Liver (tissue), 9 donors: ENCODE results near the gene TPST1. TPM values are rescaled to one million over a fixed set of nuclear protein-coding genes. Genes with fewer than 3 reads are reported as not detected.

ENCODE experiments used
- DNase-seq: peaks from one replicate; pipeline ENCODE4 v3.0.0-alpha.2; 2017; ENCODE audit warnings: low spot score
- H3K27ac ChIP-seq, 2 donors: one replicate each; pipeline ENCODE4 v1.7.0; 2013; ENCODE audit warnings: inconsistent platforms in 2 of 2, low read length in 2 of 2, control low read depth in 1 of 2, low read depth in 1 of 2, mild to moderate bottlenecking in 1 of 2
- H3K27me3 ChIP-seq, 4 donors: one replicate each; pipeline versions ENCODE4 v1.6.1 to v1.7.0; 2013; ENCODE audit warnings: low read length in 3 of 4, inconsistent platforms in 1 of 4, mild to moderate bottlenecking in 1 of 4, moderate library complexity in 1 of 4; ENCODE audit not compliant: control insufficient read depth in 4 of 4, insufficient read depth in 4 of 4
- H3K36me3 ChIP-seq, 4 donors: one replicate each; pipeline versions ENCODE4 v1.6.1 to v1.7.0; 2013; ENCODE audit warnings: low read length in 3 of 4, mild to moderate bottlenecking in 3 of 4, low read depth in 1 of 4, moderate library complexity in 1 of 4; ENCODE audit not compliant: control insufficient read depth in 4 of 4, insufficient read depth in 3 of 4
- H3K4me1 ChIP-seq, 4 donors: one replicate each; pipeline versions ENCODE4 v1.6.1 to v1.7.0; 2013; ENCODE audit warnings: low read length in 3 of 4, mild to moderate bottlenecking in 3 of 4, moderate library complexity in 1 of 4; ENCODE audit not compliant: control insufficient read depth in 4 of 4, insufficient read depth in 4 of 4
- H3K4me3 ChIP-seq, 3 donors: one replicate each; pipeline versions ENCODE4 v1.6.1 to v1.7.0; 2013; ENCODE audit warnings: low read length in 3 of 3, control low read depth in 1 of 3, low read depth in 1 of 3, mild to moderate bottlenecking in 1 of 3
- H3K9ac ChIP-seq, 2 donors: one replicate each; pipeline ENCODE4 v1.7.0; 2013; ENCODE audit warnings: low read length in 2 of 2, mild to moderate bottlenecking in 2 of 2, moderate library complexity in 2 of 2, control low read depth in 1 of 2, low read depth in 1 of 2
- H3K9me3 ChIP-seq, 4 donors: one replicate each; pipeline versions ENCODE4 v1.6.1 to v1.7.0; 2013; ENCODE audit warnings: low read length in 3 of 4; ENCODE audit not compliant: control insufficient read depth in 4 of 4
- ATF3 ChIP-seq: IDR thresholded peaks from 2 replicates; pipeline ENCODE4 v1.6.1; 2016; ENCODE audit warnings: antibody characterized with exemption
- CTCF ChIP-seq: fragments of 150-350 bp; IDR thresholded peaks from 2 replicates; pipeline ENCODE4 v1.5.1; 2017; ENCODE audit warnings: improper control_type of control experiment, low read depth, low read length; ENCODE audit not compliant: missing input control
- EGR1 ChIP-seq, 2 donors: IDR thresholded peaks; 2 replicates each; pipeline ENCODE4 v1.6.1; 2016 to 2018; ENCODE audit warnings: antibody characterized with exemption in 2 of 2, low read depth in 2 of 2
- GABPA ChIP-seq, 2 donors: IDR thresholded peaks in 1 of 2; conservative IDR thresholded peaks in 1 of 2; 2 replicates each; pipeline ENCODE4 v1.6.1; 2016; ENCODE audit warnings: antibody characterized with exemption in 2 of 2, mild to moderate bottlenecking in 1 of 2, moderate library complexity in 1 of 2
- HNF4A ChIP-seq, 2 donors: conservative IDR thresholded peaks; 2 replicates each; pipeline ENCODE4 v1.6.1; 2016; ENCODE audit warnings: antibody characterized with exemption in 2 of 2, mild to moderate bottlenecking in 2 of 2
- JUND ChIP-seq, 2 donors: IDR thresholded peaks; 2 replicates each; pipeline ENCODE4 v1.6.1; 2016; ENCODE audit warnings: antibody characterized with exemption in 2 of 2
- MAX ChIP-seq: IDR thresholded peaks from 2 replicates; pipeline ENCODE4 v1.6.1; 2016; ENCODE audit warnings: antibody characterized with exemption
- REST ChIP-seq: IDR thresholded peaks from 2 replicates; pipeline ENCODE4 v1.6.1; 2016; ENCODE audit warnings: antibody characterized with exemption, mild to moderate bottlenecking
- SP1 ChIP-seq: IDR thresholded peaks from 2 replicates; pipeline ENCODE4 v1.6.1; 2018; ENCODE audit warnings: antibody characterized with exemption, mild to moderate bottlenecking
- TAF1 ChIP-seq: conservative IDR thresholded peaks from 2 replicates; pipeline ENCODE4 v1.6.1; 2016; ENCODE audit warnings: antibody characterized with exemption, mild to moderate bottlenecking
- YY1 ChIP-seq: IDR thresholded peaks from 2 replicates; pipeline ENCODE4 v1.6.1; 2016; ENCODE audit warnings: antibody characterized with exemption, mild to moderate bottlenecking
- ZBTB33 ChIP-seq: IDR thresholded peaks from 2 replicates; pipeline ENCODE4 v1.6.1; 2016; ENCODE audit warnings: antibody characterized with exemption
- WGBS: extraction: QIAGEN DNeasy Blood & Tissue Kit; methylation state at CpG from one replicate; pipeline ENCODE4 v1.1.7; 2013; 5-methylcytosine and 5-hydroxymethylcytosine counted together
- polyA plus RNA-seq, 2 donors: library from polyadenylated mRNA; stranded (reverse) in 1 of 2; unstranded in 1 of 2; fragments of 200-250 nt in 1 of 2; fragments of >200 nt in 1 of 2; fragmentation: Nextera tagmentation in 1 of 2; extraction: Ambion mirVana in 1 of 2; gene quantifications; one replicate each; pipeline versions ENCODE4 v1.2.1 to v1.2.3, GENCODE V29; 2013 to 2015
- total RNA-seq, 2 donors: library from RNA; depleted of rRNA; stranded (reverse); fragments of >200 nt; gene quantifications; one replicate each; pipeline ENCODE4 v1.2.3, GENCODE V29; 2014
- donor health status: healthy.
- donor health status: healthy.
- donor health status: healthy.
- donor health status: healthy.
- donor health status: healthy.

Gene TPST1
- total and polyA plus RNA-seq, 4 donors = 23.8 to 62.5 (median 25.7) TPM

GRCh38 chr7:66403564-66403963, 198.4 kb downstream of the TPST1 start:
- H3K9me3 ChIP-seq = no peaks in the 10 kb centered on the region
- peaks cover 0 to 19% (median 10%) of the 10 kb centered on the region in 4 donors for H3K36me3 ChIP-seq
- TF ChIP-seq GABPA (IDR thresholded peaks at IDR 0.05 in 1 of 2, conservative IDR thresholded peaks at IDR 0.05 in 1 of 2) (no peak), ATF3 (no peak), ZBTB33 (no peak)
- 92% methylated on average over 4 of the region's 4 CpGs for WGBS
- no peak for DNase-seq
- H3K27ac ChIP-seq = no peak overlapping the region
- H3K4me3 ChIP-seq = no peak overlapping the region
- no peaks in the 10 kb centered on the region for H3K4me1 ChIP-seq
- no peaks in the 10 kb centered on the region for H3K27me3 ChIP-seq
- no peak overlapping the region for H3K9ac ChIP-seq

GRCh38 chr7:66409493-66409892, 204.4 kb downstream of the TPST1 start:
- Histone ChIP-seq H3K4me1 (peaks cover 3 to 11% (median 6%) of the 10 kb centered on the region in 4 donors), H3K9ac (no peak overlapping the region), H3K36me3 (peaks cover 2 to 22% (median 14%) of the 10 kb centered on the region in 4 donors), H3K27ac (no peak overlapping the region), H3K27me3 (no peaks in the 10 kb centered on the region), H3K4me3 (no peak overlapping the region), H3K9me3 (no peaks in the 10 kb centered on the region)
- TF ChIP-seq ATF3 (no peak), ZBTB33 (no peak), MAX (no peak), HNF4A (conservative IDR thresholded peaks at IDR 0.05) (no peak), EGR1 (IDR thresholded peaks at IDR 0.05; ENCODE audit: low read depth in 2 of 2) (no peak), TAF1 (no peak), SP1 (no peak), YY1 (no peak), REST (no peak), GABPA (IDR thresholded peaks at IDR 0.05 in 1 of 2, conservative IDR thresholded peaks at IDR 0.05 in 1 of 2) (no peak), JUND (IDR thresholded peaks at IDR 0.05) (no peak), CTCF (no peak)
- DNase-seq = no peak
- 83% methylated on average over 4 of the region's 4 CpGs for WGBS
